OCI-LY7 (cell line): Measurements from ENCODE around the gene PTGES3L. TPM values are rescaled to one million over a fixed set of nuclear protein-coding genes. Genes with fewer than 3 reads are reported as not detected.

Experiments
- BruUV-seq: library from RNA; stranded (reverse); fragments of 400-500 nt; replicated peaks from 2 replicates; lab custom pipeline; 2021; lab: Mats Ljungman, UMichigan
- CTCF ChIA-PET: fragments of 300-600 bp; sonication (Branson Sonifier 250); formaldehyde crosslinking; loops from one replicate; lab custom pipeline; 2022; ENCODE audit warnings: antibody characterized with exemption; ENCODE audit not compliant: unreplicated experiment; lab: Charles Lee
- POLR2A ChIA-PET: fragments of 300-600 bp; sonication (Branson Sonifier 250); formaldehyde crosslinking; loops from one replicate; lab custom pipeline; 2022; ENCODE audit warnings: antibody characterized with exemption; lab: Charles Lee
- DNase-seq: peaks from one replicate; pipeline ENCODE4 v3.0.0-alpha.2; 2015; ENCODE audit warnings: low spot score
- H2AFZ ChIP-seq: fragments of 200-600 bp; sonication (generic), shearing (Covaris generic); 2 replicates; pipeline ENCODE4 v1.6.1; 2014; ENCODE audit warnings: mild to moderate bottlenecking, antibody characterized with exemption, low read length, moderate library complexity
- H3K27ac ChIP-seq: fragments of 200-600 bp; sonication (generic); 2 replicates; pipeline ENCODE4 v1.5.1; 2014; ENCODE audit warnings: mixed run types, low read depth, mild to moderate bottlenecking, moderate library complexity, low read length, inconsistent platforms; ENCODE audit not compliant: poor library complexity, severe bottlenecking
- H3K36me3 ChIP-seq: fragments of 200-600 bp; sonication (generic); 2 replicates; pipeline ENCODE4 v1.6.1; 2014; ENCODE audit warnings: mild to moderate bottlenecking, antibody characterized with exemption, low read length, moderate library complexity, mixed read lengths; ENCODE audit not compliant: insufficient read depth
- H3K4me1 ChIP-seq: fragments of 200-600 bp; sonication (generic); 2 replicates; pipeline ENCODE4 v1.5.1; 2014; ENCODE audit warnings: mild to moderate bottlenecking, low read length; ENCODE audit not compliant: insufficient read depth, poor library complexity, severe bottlenecking
- H3K4me2 ChIP-seq: fragments of 200-600 bp; sonication (generic); 2 replicates; pipeline ENCODE4 v1.6.1; 2014; ENCODE audit warnings: mild to moderate bottlenecking, low read length
- H3K4me3 ChIP-seq: fragments of 200-600 bp; sonication (generic); 2 replicates; pipeline ENCODE4 v1.5.1; 2014; ENCODE audit warnings: mild to moderate bottlenecking, low read depth, low read length; ENCODE audit not compliant: poor library complexity, severe bottlenecking
- H3K79me2 ChIP-seq: fragments of 200-600 bp; sonication (generic); 2 replicates; pipeline ENCODE4 v1.6.1; 2016; ENCODE audit warnings: low read depth, mild to moderate bottlenecking, low read length, moderate library complexity, mixed read lengths; ENCODE audit not compliant: insufficient read depth
- H3K9me2 ChIP-seq: fragments of 200-600 bp; sonication (generic); 2 replicates; pipeline ENCODE4 v1.6.1; 2016; ENCODE audit warnings: mild to moderate bottlenecking, low read length, mixed read lengths; ENCODE audit not compliant: insufficient read depth
- H3K9me3 ChIP-seq: fragments of 200-600 bp; sonication (generic); 2 replicates; pipeline ENCODE4 v1.6.1; 2014; ENCODE audit warnings: mild to moderate bottlenecking, mixed run types, low read length, mixed read lengths
- H4K20me1 ChIP-seq: fragments of 200-600 bp; sonication (generic); 2 replicates; pipeline ENCODE4 v1.6.1; 2014; ENCODE audit warnings: mild to moderate bottlenecking, antibody characterized with exemption, low read length, moderate library complexity, mixed read lengths; ENCODE audit not compliant: insufficient read depth
- CTCF ChIP-seq: fragments of 200-600 bp; sonication (generic); conservative IDR thresholded peaks from 2 replicates; pipeline ENCODE4 v1.5.1; 2014; ENCODE audit warnings: mild to moderate bottlenecking, antibody characterized with exemption, low read length, moderate library complexity, mixed read lengths
- EZH2phosphoT487 ChIP-seq: fragments of 200-600 bp; sonication (generic); IDR thresholded peaks from 2 replicates; pipeline ENCODE4 v1.6.1; 2018; ENCODE audit warnings: low read depth, borderline replicate concordance, mild to moderate bottlenecking, mixed run types, antibody characterized with exemption, low read length, moderate library complexity, mixed read lengths
- intact Hi-C: fragments of 100-400 bp; cut with micrococcal nuclease; formaldehyde crosslinking; loops from one replicate; pipeline ENCODE4 v1.10.0; 2022; ENCODE audit not compliant: unreplicated experiment
- small RNA-seq: library from RNA; depleted of rRNA; stranded (forward); fragments of <200 nt; gene quantifications from one replicate; pipeline ENCODE3, GENCODE V24; 2014
- total RNA-seq, 2 experiments: library from RNA; depleted of rRNA in 1 of 2; stranded (reverse); fragments of >200 nt in 1 of 2; shearing (Covaris generic) in 1 of 2; gene quantifications; 2 replicates each; pipeline ENCODE4 v1.2.3, GENCODE V29; 2014 to 2022

The PTGES3L gene
- total RNA-seq, 2 experiments from 2014 or later = 0.13 to 2.1 TPM

DNA sequence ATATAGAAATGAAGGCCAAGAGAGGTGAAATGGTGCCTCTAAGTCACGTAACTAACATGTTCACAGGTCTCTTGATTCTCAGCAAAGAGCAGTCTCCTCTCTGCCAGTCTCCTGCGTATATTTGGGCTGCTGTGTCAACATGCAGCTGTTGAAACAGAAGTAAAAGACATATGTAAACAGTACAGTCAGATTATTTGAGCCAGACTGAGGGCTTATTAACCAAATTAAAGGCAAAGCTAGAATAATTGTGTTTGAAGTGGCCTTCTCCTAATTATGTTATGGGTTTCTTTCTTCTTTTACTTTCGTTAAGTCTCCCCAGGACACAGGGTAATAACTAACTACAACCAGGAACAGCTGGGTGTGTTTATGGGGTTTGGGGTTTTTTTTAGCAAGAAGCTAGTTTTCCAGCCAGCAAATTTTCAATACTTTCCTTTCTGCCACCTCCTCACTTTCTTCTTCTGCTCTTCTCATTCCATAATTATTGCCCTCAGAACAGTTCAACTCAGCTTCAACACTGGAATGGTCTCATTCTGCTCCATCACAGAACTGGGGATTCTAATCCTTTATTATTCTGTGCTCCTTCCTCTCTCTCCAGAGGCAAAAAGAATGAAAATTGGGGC lies 60.9 kb downstream of the PTGES3L start:
- Histone ChIP-seq H3K9me3 (no peaks in the 10 kb centered on the region), H3K4me3 (no peak overlapping the region), H2AFZ (peak overlapping the region; percentile 93), H3K36me3 (no peaks in the 10 kb centered on the region), H3K4me1 (peaks cover 43% of the 10 kb centered on the region), H3K27ac (no peak overlapping the region), H3K9me2 (no peaks in the 10 kb centered on the region), H3K4me2 (peak overlapping the region; percentile 7), H3K79me2 (no peaks in the 10 kb centered on the region), H4K20me1 (no peaks in the 10 kb centered on the region)
- ChIA-PET CTCF (no interaction called here), POLR2A (interaction anchor here (1.0 to 1.7 kb wide), 2 partner anchors 38 to 42 kb away, joined by 3 to 6 read pairs; no protein-coding TSS in a partner anchor)
- no TSS peak for BruUV-seq
- intact Hi-C loops = no loop called here
- no peak for DNase-seq
- TF ChIP-seq EZH2phosphoT487 (no peak), CTCF (no peak)

Small RNA genes lying within 50 kb of the gene (small RNA-seq; reads per million reads assigned to genes)
- gene AARSD1 (not detected), gene RF00561 (not detected)

Other genes with a start within 250 kb of the PTGES3L start
- gene EZH1, start 235.0 kb downstream of the PTGES3L start, total RNA-seq (2014; rRNA removed; shearing (Covaris generic)) = 56.6 and 57.1 TPM in 2 replicates
- gene EZH1, start 235.0 kb downstream of the PTGES3L start, total RNA-seq (2022) = 62.4 and 84.4 TPM in 2 replicates
- not detected in 2 replicates for gene RAMP2, start 218.9 kb downstream of the PTGES3L start, total RNA-seq (2014; rRNA removed; shearing (Covaris generic))
- not detected in 2 replicates for gene RAMP2, start 218.9 kb downstream of the PTGES3L start, total RNA-seq (2022)
- gene VPS25, start 206.6 kb downstream of the PTGES3L start, total RNA-seq (2014; rRNA removed; shearing (Covaris generic)) = 70.7 and 78.4 TPM in 2 replicates
- gene VPS25, start 206.6 kb downstream of the PTGES3L start, total RNA-seq (2022) = 83.9 and 84.1 TPM in 2 replicates
- 1.2 and 2.4 TPM in 2 replicates for gene WNK4, start 199.5 kb downstream of the PTGES3L start, total RNA-seq (2014; rRNA removed; shearing (Covaris generic))
- 8.3 and 10.9 TPM in 2 replicates for gene WNK4, start 199.5 kb downstream of the PTGES3L start, total RNA-seq (2022)
- 36.6 and 38.2 TPM in 2 replicates for gene COA3, start 181.4 kb downstream of the PTGES3L start, total RNA-seq (2014; rRNA removed; shearing (Covaris generic))
- gene COA3, start 181.4 kb downstream of the PTGES3L start, total RNA-seq (2022) = 32.1 and 34.9 TPM in 2 replicates
- gene CNTD1, start 181.2 kb downstream of the PTGES3L start, total RNA-seq (2014; rRNA removed; shearing (Covaris generic)) = 0.06 TPM in 1 of 2 replicates, not detected in the other
- gene CNTD1, start 181.2 kb downstream of the PTGES3L start, total RNA-seq (2022) = not detected in 2 replicates
- 75.7 and 103 TPM in 2 replicates for gene BECN1, start 155.8 kb downstream of the PTGES3L start, total RNA-seq (2014; rRNA removed; shearing (Covaris generic))
- 73.2 and 78.8 TPM in 2 replicates for gene BECN1, start 155.8 kb downstream of the PTGES3L start, total RNA-seq (2022)
- gene PSME3, start 146.7 kb downstream of the PTGES3L start, total RNA-seq (2014; rRNA removed; shearing (Covaris generic)) = 80.3 and 81.9 TPM in 2 replicates
- gene PSME3, start 146.7 kb downstream of the PTGES3L start, total RNA-seq (2022) = 122 and 167 TPM in 2 replicates
- 2.0 and 3.3 TPM in 2 replicates for gene AOC2, start 135.5 kb downstream of the PTGES3L start, total RNA-seq (2014; rRNA removed; shearing (Covaris generic))
- 5.0 and 5.4 TPM in 2 replicates for gene AOC2, start 135.5 kb downstream of the PTGES3L start, total RNA-seq (2022)
- gene AOC3, start 128.9 kb downstream of the PTGES3L start, total RNA-seq (2014; rRNA removed; shearing (Covaris generic)) = 0.23 and 0.73 TPM in 2 replicates
- gene AOC3, start 128.9 kb downstream of the PTGES3L start, total RNA-seq (2022) = 2.5 and 3.6 TPM in 2 replicates
- 0.85 and 1.1 TPM in 2 replicates for gene G6PC1, start 79.3 kb downstream of the PTGES3L start, total RNA-seq (2014; rRNA removed; shearing (Covaris generic))
- 1.9 and 2.6 TPM in 2 replicates for gene G6PC1, start 79.3 kb downstream of the PTGES3L start, total RNA-seq (2022)
- gene AARSD1, start 15.6 kb downstream of the PTGES3L start, total RNA-seq (2014; rRNA removed; shearing (Covaris generic)) = 24.0 and 26.9 TPM in 2 replicates
- 31.0 and 31.7 TPM in 2 replicates for gene AARSD1, start 15.6 kb downstream of the PTGES3L start, total RNA-seq (2022)
- 11.1 and 12.1 TPM in 2 replicates for gene RUNDC1, start 485 bp upstream of the PTGES3L start, total RNA-seq (2014; rRNA removed; shearing (Covaris generic))
- gene RUNDC1, start 485 bp upstream of the PTGES3L start, total RNA-seq (2022) = 18.6 and 22.5 TPM in 2 replicates
- 1,550 and 2,299 TPM in 2 replicates for gene RPL27, start 18.3 kb upstream of the PTGES3L start, total RNA-seq (2014; rRNA removed; shearing (Covaris generic))
- gene RPL27, start 18.3 kb upstream of the PTGES3L start, total RNA-seq (2022) = 1,241 and 1,313 TPM in 2 replicates
- gene IFI35, start 26.7 kb upstream of the PTGES3L start, total RNA-seq (2014; rRNA removed; shearing (Covaris generic)) = 3.8 and 6.3 TPM in 2 replicates
- 8.6 and 10.6 TPM in 2 replicates for gene IFI35, start 26.7 kb upstream of the PTGES3L start, total RNA-seq (2022)
- 26.2 and 33.1 TPM in 2 replicates for gene VAT1, start 42.3 kb upstream of the PTGES3L start, total RNA-seq (2014; rRNA removed; shearing (Covaris generic))
- gene VAT1, start 42.3 kb upstream of the PTGES3L start, total RNA-seq (2022) = 51.3 and 65.3 TPM in 2 replicates
- gene RND2, start 45.2 kb upstream of the PTGES3L start, total RNA-seq (2014; rRNA removed; shearing (Covaris generic)) = not detected in 2 replicates
- gene RND2, start 45.2 kb upstream of the PTGES3L start, total RNA-seq (2022) = 0.30 TPM in 1 of 2 replicates, not detected in the other
- 112 and 134 TPM in 2 replicates for gene BRCA1, start 145.3 kb upstream of the PTGES3L start, total RNA-seq (2014; rRNA removed; shearing (Covaris generic))
- 130 and 135 TPM in 2 replicates for gene BRCA1, start 145.3 kb upstream of the PTGES3L start, total RNA-seq (2022)
- 15.2 and 16.2 TPM in 2 replicates for gene NBR1, start 191.1 kb upstream of the PTGES3L start, total RNA-seq (2014; rRNA removed; shearing (Covaris generic))
- 38.6 and 48.3 TPM in 2 replicates for gene NBR1, start 191.1 kb upstream of the PTGES3L start, total RNA-seq (2022)
- gene TMEM106A, start 231.8 kb upstream of the PTGES3L start, total RNA-seq (2014; rRNA removed; shearing (Covaris generic)) = 7.1 and 9.4 TPM in 2 replicates
- gene TMEM106A, start 231.8 kb upstream of the PTGES3L start, total RNA-seq (2022) = 17.1 and 19.1 TPM in 2 replicates
- not detected in 2 replicates for gene CCDC200, start 248.5 kb upstream of the PTGES3L start, total RNA-seq (2014; rRNA removed; shearing (Covaris generic))
- not detected in 2 replicates for gene CCDC200, start 248.5 kb upstream of the PTGES3L start, total RNA-seq (2022)